ENCODE data around the gene EDDM3A. TPM values are rescaled to one million over a fixed set of nuclear protein-coding genes. Genes with fewer than 3 reads are reported as not detected.

The EDDM3A gene
- total and polyA plus RNA-seq, 12 donors = not detected

DNA sequence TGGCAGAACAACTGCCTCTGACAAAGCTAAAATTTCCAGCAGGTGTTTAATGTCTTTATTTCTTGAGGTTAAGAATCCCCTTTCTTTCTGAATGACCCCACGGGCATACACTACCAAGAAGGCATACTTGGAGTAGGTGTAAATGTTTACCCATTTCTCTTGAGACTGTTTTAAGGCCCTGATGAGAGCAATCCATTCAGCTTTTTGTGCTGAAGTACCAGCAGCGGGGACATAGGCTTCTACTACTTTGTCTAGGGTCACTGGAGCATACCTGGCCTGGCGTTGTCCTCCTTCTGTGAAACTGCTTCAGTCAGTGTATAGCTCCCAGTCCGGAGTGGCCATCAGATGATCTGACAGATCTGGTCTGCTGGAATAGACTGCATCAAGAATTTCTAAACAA is 34.4 kb upstream of the EDDM3A start:
- 63 to 79% (median 65%) methylated on average over 3 to 4 of the region's 4 CpGs for WGBS, 4 donors
- no peaks in the 10 kb centered on the region for H3K27me3 ChIP-seq
- H3K9me3 ChIP-seq (replicated peaks in 1 of 3) = no peaks in the 10 kb centered on the region
- H3K36me3 ChIP-seq (replicated peaks in 1 of 2) = no peaks in the 10 kb centered on the region
- TF ChIP-seq, protein P1, sequence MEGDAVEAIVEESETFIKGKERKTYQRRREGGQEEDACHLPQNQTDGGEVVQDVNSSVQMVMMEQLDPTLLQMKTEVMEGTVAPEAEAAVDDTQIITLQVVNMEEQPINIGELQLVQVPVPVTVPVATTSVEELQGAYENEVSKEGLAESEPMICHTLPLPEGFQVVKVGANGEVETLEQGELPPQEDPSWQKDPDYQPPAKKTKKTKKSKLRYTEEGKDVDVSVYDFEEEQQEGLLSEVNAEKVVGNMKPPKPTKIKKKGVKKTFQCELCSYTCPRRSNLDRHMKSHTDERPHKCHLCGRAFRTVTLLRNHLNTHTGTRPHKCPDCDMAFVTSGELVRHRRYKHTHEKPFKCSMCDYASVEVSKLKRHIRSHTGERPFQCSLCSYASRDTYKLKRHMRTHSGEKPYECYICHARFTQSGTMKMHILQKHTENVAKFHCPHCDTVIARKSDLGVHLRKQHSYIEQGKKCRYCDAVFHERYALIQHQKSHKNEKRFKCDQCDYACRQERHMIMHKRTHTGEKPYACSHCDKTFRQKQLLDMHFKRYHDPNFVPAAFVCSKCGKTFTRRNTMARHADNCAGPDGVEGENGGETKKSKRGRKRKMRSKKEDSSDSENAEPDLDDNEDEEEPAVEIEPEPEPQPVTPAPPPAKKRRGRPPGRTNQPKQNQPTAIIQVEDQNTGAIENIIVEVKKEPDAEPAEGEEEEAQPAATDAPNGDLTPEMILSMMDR (IDR thresholded peaks at IDR 0.05) = no peak
- no peak for TF ChIP-seq POLR2A (IDR thresholded peaks at IDR 0.05)
- intact Hi-C loops (cut with DNase I) = no loop called here
- no peak for DNase-seq
- no peaks in the 10 kb centered on the region for H3K4me1 ChIP-seq (replicated peaks in 1 of 2)
- H3K27ac ChIP-seq = no peak overlapping the region
- H3K4me3 ChIP-seq = no peak overlapping the region

DNA sequence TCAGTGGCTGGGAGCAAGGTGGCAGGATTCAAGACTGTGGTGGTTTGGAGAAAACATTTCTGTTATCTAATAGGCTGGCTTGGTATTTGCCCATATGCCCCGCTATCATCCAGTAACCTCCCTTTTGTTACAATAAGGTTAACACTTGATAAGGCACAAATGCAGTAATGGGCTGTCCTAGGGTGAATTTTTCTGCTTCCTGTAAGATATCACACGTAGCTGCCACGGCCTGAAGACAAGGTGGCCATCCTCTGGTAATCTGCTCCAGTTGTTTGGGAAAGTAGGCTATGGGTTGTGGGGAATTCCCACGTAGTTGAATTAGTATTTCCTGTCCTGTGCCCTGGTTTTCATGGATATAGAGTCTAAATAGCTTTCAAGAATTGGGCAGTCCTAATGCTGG is 34.0 kb upstream of the EDDM3A start:
- Histone ChIP-seq H3K27ac (no peak overlapping the region), H3K4me3 (no peak overlapping the region), H3K4me1 (replicated peaks in 1 of 2) (no peaks in the 10 kb centered on the region), H3K36me3 (replicated peaks in 1 of 2) (no peaks in the 10 kb centered on the region), H3K9me3 (replicated peaks in 1 of 3) (no peaks in the 10 kb centered on the region), H3K27me3 (no peaks in the 10 kb centered on the region)
- intact Hi-C loops (cut with DNase I) = no loop called here
- WGBS, 4 donors = 51 to 80% (median 59%) methylated on average over 4 of the region's 4 CpGs
- no peak for DNase-seq
- TF ChIP-seq POLR2A (IDR thresholded peaks at IDR 0.05) = no peak
- TF ChIP-seq, protein P1 (IDR thresholded peaks at IDR 0.05) = no peak

DNA sequence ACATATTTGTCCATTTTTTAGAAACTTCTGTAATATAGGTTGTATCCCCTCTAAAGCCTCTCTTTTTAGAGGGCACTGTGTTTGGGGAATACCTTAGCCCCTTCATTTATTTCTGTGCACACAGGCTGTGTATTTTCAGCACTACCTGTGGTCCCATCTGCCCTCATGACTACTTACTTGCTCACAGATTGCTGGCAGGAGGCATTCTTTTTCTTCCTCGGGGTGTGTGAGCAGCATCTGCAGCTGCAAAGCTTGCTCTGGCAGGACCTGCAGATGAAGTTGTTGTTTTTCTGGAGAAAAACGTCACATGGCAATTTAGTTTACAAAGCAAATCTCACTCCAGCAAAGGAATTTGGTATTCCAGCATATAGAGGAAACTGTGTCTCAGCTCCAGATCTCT is 32.8 kb upstream of the EDDM3A start:
- Histone ChIP-seq H3K9me3 (replicated peaks in 1 of 3) (no peaks in the 10 kb centered on the region), H3K27me3 (no peaks in the 10 kb centered on the region), H3K4me3 (no peak overlapping the region), H3K4me1 (replicated peaks in 1 of 2) (no peaks in the 10 kb centered on the region), H3K27ac (no peak overlapping the region), H3K36me3 (replicated peaks in 1 of 2) (no peaks in the 10 kb centered on the region)
- TF ChIP-seq POLR2A (IDR thresholded peaks at IDR 0.05) = no peak
- TF ChIP-seq, protein P1 (IDR thresholded peaks at IDR 0.05) = no peak
- DNase-seq = no peak
- WGBS, 4 donors = 34 to 42% (median 40%) methylated on average over 2 of the region's 2 CpGs
- intact Hi-C loops (cut with DNase I) = no loop called here

GRCh38 chr14:20714593-20715250 is 31.0 kb upstream of the EDDM3A start:
- 16 to 37% (median 30%) methylated on average over 4 of the region's 4 CpGs for WGBS, 4 donors
- Histone ChIP-seq H3K36me3 (replicated peaks in 1 of 2) (no peaks in the 10 kb centered on the region), H3K9me3 (replicated peaks in 1 of 3) (no peaks in the 10 kb centered on the region), H3K27ac (peak overlapping the region in 4 of 5 donors; percentile 1 to 93 (median 42)), H3K4me1 (replicated peaks in 1 of 2) (no peaks in the 10 kb centered on the region), H3K4me3 (no peak overlapping the region), H3K27me3 (no peaks in the 10 kb centered on the region)
- peak; percentile 58 to 92 (median 84) for DNase-seq
- intact Hi-C loops (cut with DNase I) = no loop called here
- no peak for TF ChIP-seq POLR2A (IDR thresholded peaks at IDR 0.05)
- TF ChIP-seq, protein P1 (IDR thresholded peaks at IDR 0.05) = no peak
